Fibroblast of skin of right biceps (primary cell): ENCODE data around the gene DPP8.

Experiments used
- DNase-seq: peaks from one replicate; pipeline ENCODE4 v3.0.0-alpha.2; 2013

DPP8 gene

GRCh38 chr15:65423150-65423975, 94.1 kb downstream of the DPP8 start:
- DNase-seq, result no peak

GRCh38 chr15:65421360-65422215, 95.9 kb downstream of the DPP8 start:
- DNase-seq, result peak; percentile 89

GRCh38 chr15:65420975-65421359, 96.5 kb downstream of the DPP8 start:
- no peak for DNase-seq

GRCh38 chr15:65418596-65418995, 98.9 kb downstream of the DPP8 start:
- DNase-seq, result no peak

GRCh38 chr15:65416845-65417416, 100.6 kb downstream of the DPP8 start:
- peak; percentile 70 for DNase-seq

GRCh38 chr15:65414841-65415621, 102.5 kb downstream of the DPP8 start:
- peak; percentile 68 for DNase-seq

- DNase-seq, result no peak
These were observed 103.7 kb downstream of the DPP8 start for GRCh38 chr15:65413760-65414144.

- DNase-seq, result no peak
These were observed 104.3 kb downstream of the DPP8 start for GRCh38 chr15:65413051-65413759.

- no peak for DNase-seq
These were observed 104.9 kb downstream of the DPP8 start for GRCh38 chr15:65412556-65412955.

- peak; percentile 64 for DNase-seq
These were observed 105.9 kb downstream of the DPP8 start for GRCh38 chr15:65411465-65412071.

GRCh38 chr15:65410972-65411371, 106.5 kb downstream of the DPP8 start:
- no peak for DNase-seq

GRCh38 chr15:65410036-65410435, 107.5 kb downstream of the DPP8 start:
- no peak for DNase-seq

- peak; percentile 99 for DNase-seq
These were observed 108.4 kb downstream of the DPP8 start for GRCh38 chr15:65409036-65409631.

GRCh38 chr15:65408324-65409035, 109.0 kb downstream of the DPP8 start:
- DNase-seq, result no peak

- peak; percentile 55 for DNase-seq
These were observed 111.0 kb downstream of the DPP8 start for GRCh38 chr15:65406424-65407000.

GRCh38 chr15:65405791-65406423, 111.6 kb downstream of the DPP8 start:
- DNase-seq, result no peak

GRCh38 chr15:65404186-65404872, 113.2 kb downstream of the DPP8 start:
- no peak for DNase-seq

GRCh38 chr15:65402961-65403360, 114.5 kb downstream of the DPP8 start:
- no peak for DNase-seq

GRCh38 chr15:65401611-65402240, 115.8 kb downstream of the DPP8 start:
- no peak for DNase-seq
